HFFc6 (cell line): Measurements from ENCODE around the gene CACNA1G. TPM values are rescaled to one million over a fixed set of nuclear protein-coding genes. Genes with fewer than 3 reads are reported as not detected.

Experiments used
- DNase-seq: peaks from one replicate; pipeline ENCODE4 v3.0.0-alpha.2; 2018
- H3K27ac Mint-ChIP-seq: 2 replicates; pipeline ENCODE4 v1.8.0; 2020; ENCODE audit warnings: mild to moderate bottlenecking, mixed read lengths
- H3K27me3 Mint-ChIP-seq: 2 replicates; pipeline ENCODE4 v1.8.0; 2021; ENCODE audit warnings: mild to moderate bottlenecking, moderate library complexity, mixed read lengths; ENCODE audit not compliant: insufficient read depth
- H3K36me3 Mint-ChIP-seq: 2 replicates; pipeline ENCODE4 v1.8.0; 2021; ENCODE audit warnings: low read depth, mixed read lengths
- H3K4me1 Mint-ChIP-seq: 2 replicates; pipeline ENCODE4 v1.8.0; 2020; ENCODE audit warnings: low read depth, mixed read lengths
- H3K4me3 Mint-ChIP-seq: 2 replicates; pipeline ENCODE4 v1.8.0; 2020; ENCODE audit warnings: mild to moderate bottlenecking, moderate library complexity, mixed read lengths
- H3K9me3 Mint-ChIP-seq: 2 replicates; pipeline ENCODE4 v1.8.0; 2020; ENCODE audit warnings: mild to moderate bottlenecking, mixed read lengths
- total RNA-seq, 6 experiments: library from RNA; stranded (reverse); fragmentation: NEBNext Ultra II Directional; extraction: Animal tissue kit (Norgen Biotek cat#: 25700); gene quantifications; 2 replicates in 1 of 6; 3 replicates in 5 of 6; pipeline ENCODE4 v1.2.3, GENCODE V29; 2021
- TF ChIP-seq, protein P1 (sequence below): fragments of 200-600 bp; sonication (generic); IDR thresholded peaks from 2 replicates; pipeline ENCODE4 v1.5.0; 2021; ENCODE audit warnings: antibody characterized with exemption, mild to moderate bottlenecking

Gene CACNA1G
- total RNA-seq, 6 experiments from 2014 or later, result 0.03 to 0.19 (median 0.05) TPM; not detected in 1

DNA sequence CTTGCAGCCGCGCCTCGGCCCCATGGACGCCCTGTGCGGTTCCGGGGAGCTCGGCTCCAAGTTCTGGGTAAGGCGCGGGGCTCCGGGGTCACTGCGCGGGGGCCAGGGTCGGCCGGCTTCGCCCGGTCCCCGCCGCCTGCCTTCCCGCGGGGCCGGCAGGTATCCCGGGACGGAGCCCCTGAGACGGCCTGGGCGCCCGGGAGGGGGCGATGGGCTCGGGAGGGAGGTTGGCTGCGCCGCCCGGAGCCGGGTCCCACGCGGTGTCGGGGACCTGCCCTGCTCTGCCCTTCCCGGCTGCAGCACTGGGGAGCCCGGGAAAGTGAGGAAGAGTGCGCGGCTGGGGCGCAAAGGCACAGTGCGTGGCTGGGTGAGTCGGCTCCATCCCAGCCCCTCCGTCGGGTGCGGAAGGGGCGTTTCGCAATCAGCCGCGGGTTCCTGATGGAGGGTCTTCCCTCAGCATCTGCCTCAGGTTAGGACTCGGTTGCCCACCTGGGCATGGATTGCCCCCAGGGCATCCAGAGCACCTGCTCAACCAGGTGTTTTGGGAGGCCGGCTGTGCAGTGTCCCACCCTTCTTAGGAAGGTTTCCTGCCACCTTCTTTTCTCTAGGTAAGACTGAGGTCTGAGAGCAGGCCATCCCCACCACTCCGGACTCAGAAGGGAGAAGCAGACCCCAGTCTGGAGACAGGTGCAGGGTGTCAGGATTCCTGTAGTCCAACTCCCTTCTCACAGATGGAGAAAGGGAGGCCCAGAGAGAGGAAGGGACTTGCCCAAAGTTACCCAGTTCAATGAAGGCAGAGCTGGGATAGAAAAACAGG lies 74.6 kb downstream of the CACNA1G start:
- peak overlapping the region; percentile 57 for H3K4me3 Mint-ChIP-seq
- peaks cover 7% of the 10 kb centered on the region for H3K27me3 Mint-ChIP-seq
- no peaks in the 10 kb centered on the region for H3K36me3 Mint-ChIP-seq
- DNase-seq, result no peak
- no peaks in the 10 kb centered on the region for H3K9me3 Mint-ChIP-seq
- TF ChIP-seq, protein P1, sequence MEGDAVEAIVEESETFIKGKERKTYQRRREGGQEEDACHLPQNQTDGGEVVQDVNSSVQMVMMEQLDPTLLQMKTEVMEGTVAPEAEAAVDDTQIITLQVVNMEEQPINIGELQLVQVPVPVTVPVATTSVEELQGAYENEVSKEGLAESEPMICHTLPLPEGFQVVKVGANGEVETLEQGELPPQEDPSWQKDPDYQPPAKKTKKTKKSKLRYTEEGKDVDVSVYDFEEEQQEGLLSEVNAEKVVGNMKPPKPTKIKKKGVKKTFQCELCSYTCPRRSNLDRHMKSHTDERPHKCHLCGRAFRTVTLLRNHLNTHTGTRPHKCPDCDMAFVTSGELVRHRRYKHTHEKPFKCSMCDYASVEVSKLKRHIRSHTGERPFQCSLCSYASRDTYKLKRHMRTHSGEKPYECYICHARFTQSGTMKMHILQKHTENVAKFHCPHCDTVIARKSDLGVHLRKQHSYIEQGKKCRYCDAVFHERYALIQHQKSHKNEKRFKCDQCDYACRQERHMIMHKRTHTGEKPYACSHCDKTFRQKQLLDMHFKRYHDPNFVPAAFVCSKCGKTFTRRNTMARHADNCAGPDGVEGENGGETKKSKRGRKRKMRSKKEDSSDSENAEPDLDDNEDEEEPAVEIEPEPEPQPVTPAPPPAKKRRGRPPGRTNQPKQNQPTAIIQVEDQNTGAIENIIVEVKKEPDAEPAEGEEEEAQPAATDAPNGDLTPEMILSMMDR, result 0 out of 2 replicates have a peak, but pooled peaks have one; percentile 36
- no peak overlapping the region; the same call in 1 of the 2 replicates for H3K27ac Mint-ChIP-seq
- peaks cover 73% of the 10 kb centered on the region for H3K4me1 Mint-ChIP-seq

DNA sequence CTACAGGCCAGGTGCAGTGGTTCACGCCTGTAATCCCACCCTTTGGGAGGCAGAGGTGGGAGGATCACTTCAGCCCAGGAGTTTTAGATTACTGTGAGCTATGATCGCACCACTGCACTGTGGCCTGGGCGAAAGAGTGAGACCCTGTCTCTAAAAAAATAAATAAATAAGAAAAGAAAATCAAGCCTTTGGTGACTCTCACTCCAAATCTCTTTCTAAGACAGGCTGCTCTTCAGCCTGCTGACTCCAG lies 75.1 kb downstream of the CACNA1G start:
- Mint-ChIP-seq H3K27ac (peak overlapping the region; percentile 8; the same call in 1 of the 2 replicates), H3K4me1 (peaks cover 73% of the 10 kb centered on the region), H3K36me3 (no peaks in the 10 kb centered on the region), H3K4me3 (peak overlapping the region; percentile 57), H3K9me3 (no peaks in the 10 kb centered on the region), H3K27me3 (peaks cover 7% of the 10 kb centered on the region)
- no peak for DNase-seq
- TF ChIP-seq, protein P1, result no peak

GRCh38 chr17:50635982-50636803 lies 75.7 kb downstream of the CACNA1G start:
- TF ChIP-seq, protein P1, result no peak
- Mint-ChIP-seq H3K27me3 (peaks cover 7% of the 10 kb centered on the region), H3K9me3 (no peaks in the 10 kb centered on the region), H3K27ac (peak overlapping the region; percentile 91; the same call in 1 of the 2 replicates), H3K4me3 (peak overlapping the region; percentile 57), H3K4me1 (peaks cover 77% of the 10 kb centered on the region), H3K36me3 (no peaks in the 10 kb centered on the region)
- DNase-seq, result no peak

DNA sequence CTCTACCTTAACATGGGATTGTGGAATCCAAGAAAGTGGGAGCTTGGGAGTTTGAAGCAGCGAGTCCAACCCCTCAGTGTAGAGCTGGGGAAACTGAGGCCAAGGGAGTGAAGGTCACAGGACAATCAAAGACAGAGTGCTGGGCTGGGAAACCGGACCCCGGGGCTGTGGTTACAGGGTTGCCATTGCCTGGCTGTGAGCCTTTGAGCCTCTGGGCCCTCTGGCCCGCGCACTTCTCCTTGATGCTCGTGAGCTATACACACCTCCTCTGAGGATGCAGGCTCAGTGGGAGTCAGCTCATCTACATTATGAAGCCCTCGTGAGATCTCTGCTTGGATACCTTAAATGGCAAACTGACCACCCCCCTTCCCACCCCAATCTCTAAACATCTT lies 76.3 kb downstream of the CACNA1G start:
- Mint-ChIP-seq H3K36me3 (peaks cover 4% of the 10 kb centered on the region; the same call in 1 of the 2 replicates), H3K4me3 (no peak overlapping the region), H3K27ac (peak overlapping the region; percentile 91), H3K4me1 (peaks cover 77% of the 10 kb centered on the region), H3K9me3 (no peaks in the 10 kb centered on the region), H3K27me3 (peaks cover 7% of the 10 kb centered on the region)
- TF ChIP-seq, protein P1, result no peak
- DNase-seq, result no peak

- peak overlapping the region; percentile 91 for H3K27ac Mint-ChIP-seq
- peaks cover 6% of the 10 kb centered on the region; the same call in 1 of the 2 replicates for H3K36me3 Mint-ChIP-seq
These were observed 77.5 kb downstream of the CACNA1G start for GRCh38 chr17:50637829-50638605.

More at GRCh38 chr17:50637829-50638605, 77.5 kb downstream of the CACNA1G start:
- Mint-ChIP-seq H3K4me1 (peaks cover 74% of the 10 kb centered on the region), H3K9me3 (no peaks in the 10 kb centered on the region), H3K4me3 (peak overlapping the region; percentile 60), H3K27me3 (peaks cover 7% of the 10 kb centered on the region)
- DNase-seq, result no peak
- TF ChIP-seq, protein P1, result no peak
